NCI-H1092 (cell line): ENCODE measurements around the gene RNF223.

Experiments used
- DNase-seq: peaks from one replicate; lab custom pipeline; 2025; lab: John Stamatoyannopoulos, UW

The RNF223 gene

GRCh38 chr1:1026599-1027413 is 47.3 kb downstream of the RNF223 start:
- no peak for DNase-seq

- DNase-seq: no peak
Measured at GRCh38 chr1:1025730-1026129, 48.4 kb downstream of the RNF223 start.

GRCh38 chr1:1024771-1025699 is 49.1 kb downstream of the RNF223 start:
- DNase-seq: no peak

GRCh38 chr1:1024149-1024770 is 49.8 kb downstream of the RNF223 start:
- DNase-seq: no peak

- no peak for DNase-seq
Measured at GRCh38 chr1:1023700-1024099, 50.4 kb downstream of the RNF223 start.

- DNase-seq: no peak
Measured at GRCh38 chr1:1022302-1023009, 51.6 kb downstream of the RNF223 start.

GRCh38 chr1:1021920-1022259 is 52.2 kb downstream of the RNF223 start:
- DNase-seq: no peak

- no peak for DNase-seq
Measured at GRCh38 chr1:1021010-1021919, 52.8 kb downstream of the RNF223 start.
